ENCODE measurements around the gene RPS18.

GRCh38 chr6:33276864-33277662 is 5.2 kb downstream of the RPS18 start, which contains the start of gene B3GALT4:
- TF ChIP-seq POLR2A (conservative IDR thresholded peaks at IDR 0.05), result peak; percentile 87
- TF ChIP-seq MYC (IDR thresholded peaks at IDR 0.05; ENCODE audit: low read depth, low read length), result peak; percentile 95
- peak; percentile 28; the same call in 1 of the 2 replicates for TF ChIP-seq MYC (CRISPR knock-in tag; IDR thresholded peaks at IDR 0.05; ENCODE audit: borderline replicate concordance, low read depth)
- TF ChIP-seq MXI1 (IDR thresholded peaks at IDR 0.05; ENCODE audit: low read depth, low read length), result peak; percentile 35; the same call in 1 of the 2 replicates
- TF ChIP-seq ZNF830 (CRISPR knock-in tag; IDR thresholded peaks at IDR 0.05), result peak; percentile 88
- TF ChIP-seq, protein P1, sequence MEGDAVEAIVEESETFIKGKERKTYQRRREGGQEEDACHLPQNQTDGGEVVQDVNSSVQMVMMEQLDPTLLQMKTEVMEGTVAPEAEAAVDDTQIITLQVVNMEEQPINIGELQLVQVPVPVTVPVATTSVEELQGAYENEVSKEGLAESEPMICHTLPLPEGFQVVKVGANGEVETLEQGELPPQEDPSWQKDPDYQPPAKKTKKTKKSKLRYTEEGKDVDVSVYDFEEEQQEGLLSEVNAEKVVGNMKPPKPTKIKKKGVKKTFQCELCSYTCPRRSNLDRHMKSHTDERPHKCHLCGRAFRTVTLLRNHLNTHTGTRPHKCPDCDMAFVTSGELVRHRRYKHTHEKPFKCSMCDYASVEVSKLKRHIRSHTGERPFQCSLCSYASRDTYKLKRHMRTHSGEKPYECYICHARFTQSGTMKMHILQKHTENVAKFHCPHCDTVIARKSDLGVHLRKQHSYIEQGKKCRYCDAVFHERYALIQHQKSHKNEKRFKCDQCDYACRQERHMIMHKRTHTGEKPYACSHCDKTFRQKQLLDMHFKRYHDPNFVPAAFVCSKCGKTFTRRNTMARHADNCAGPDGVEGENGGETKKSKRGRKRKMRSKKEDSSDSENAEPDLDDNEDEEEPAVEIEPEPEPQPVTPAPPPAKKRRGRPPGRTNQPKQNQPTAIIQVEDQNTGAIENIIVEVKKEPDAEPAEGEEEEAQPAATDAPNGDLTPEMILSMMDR (IDR thresholded peaks at IDR 0.05 in 2 of 3, conservative IDR thresholded peaks at IDR 0.05 in 1 of 3; ENCODE audit: insufficient read depth in 2 of 3, low read depth in 1 of 3, low read length in 3 of 3), result peak; percentile 77 to 92 (median 85)
- peak; percentile 64 for TF ChIP-seq NBN (IDR thresholded peaks at IDR 0.05; ENCODE audit: low read depth)
- no peak for TF ChIP-seq NR2C1 (IDR thresholded peaks at IDR 0.05)
- TF ChIP-seq NR2C1 (tag; IDR thresholded peaks at IDR 0.05), result peak; percentile 36
- no peak for TF ChIP-seq DEAF1 (CRISPR knock-in tag; IDR thresholded peaks at IDR 0.05)
- no peak for TF ChIP-seq IRF2 (CRISPR knock-in tag; IDR thresholded peaks at IDR 0.05)
- peak; percentile 54; the same call in 1 of the 2 replicates for TF ChIP-seq RBM14 (IDR thresholded peaks at IDR 0.05; ENCODE audit: borderline replicate concordance, insufficient read depth, low read depth, low read length)

Measured in K562 (cell line).